Erythroblast (primary cell): ENCODE data around the gene APP.

Experiments used
- DNase-seq, 2 experiments: peaks; one replicate each; lab custom pipeline; 2025; lab: John Stamatoyannopoulos, UW
- GATA1 ChIP-seq: IDR thresholded peaks from 2 replicates; pipeline ENCODE4 v1.6.1; 2011; ENCODE audit warnings: low read depth, mild to moderate bottlenecking, control low read depth, low read length, moderate library complexity
- POLR2A ChIP-seq: IDR thresholded peaks from 2 replicates; pipeline ENCODE4 v1.6.1; 2011; ENCODE audit warnings: mild to moderate bottlenecking, low read length

Gene APP

GRCh38 chr21:25960402-25960801 lies 210.2 kb downstream of the APP start:
- DNase-seq: no peak
- TF ChIP-seq POLR2A (no peak), GATA1 (no peak)

DNA sequence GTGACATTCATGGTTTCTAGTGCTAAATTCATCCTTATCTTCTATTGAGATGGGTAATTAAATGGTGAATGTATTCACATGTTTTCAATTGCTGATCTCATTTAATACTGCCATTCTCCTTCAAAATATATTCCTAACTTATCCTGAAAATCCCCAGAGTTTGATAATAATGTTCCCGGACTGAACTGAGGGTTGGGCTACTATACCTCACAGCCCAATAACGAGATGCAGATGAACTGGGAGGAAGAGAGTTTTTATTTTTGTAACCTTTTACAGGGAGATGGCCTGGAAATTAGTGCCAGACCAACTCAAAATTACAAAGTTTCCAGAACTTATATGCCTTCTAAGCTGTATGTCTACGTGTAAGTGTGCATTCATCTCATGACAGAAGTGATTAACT lies 210.8 kb downstream of the APP start:
- no peak for DNase-seq
- no peak for TF ChIP-seq POLR2A
- no peak for TF ChIP-seq GATA1

DNA sequence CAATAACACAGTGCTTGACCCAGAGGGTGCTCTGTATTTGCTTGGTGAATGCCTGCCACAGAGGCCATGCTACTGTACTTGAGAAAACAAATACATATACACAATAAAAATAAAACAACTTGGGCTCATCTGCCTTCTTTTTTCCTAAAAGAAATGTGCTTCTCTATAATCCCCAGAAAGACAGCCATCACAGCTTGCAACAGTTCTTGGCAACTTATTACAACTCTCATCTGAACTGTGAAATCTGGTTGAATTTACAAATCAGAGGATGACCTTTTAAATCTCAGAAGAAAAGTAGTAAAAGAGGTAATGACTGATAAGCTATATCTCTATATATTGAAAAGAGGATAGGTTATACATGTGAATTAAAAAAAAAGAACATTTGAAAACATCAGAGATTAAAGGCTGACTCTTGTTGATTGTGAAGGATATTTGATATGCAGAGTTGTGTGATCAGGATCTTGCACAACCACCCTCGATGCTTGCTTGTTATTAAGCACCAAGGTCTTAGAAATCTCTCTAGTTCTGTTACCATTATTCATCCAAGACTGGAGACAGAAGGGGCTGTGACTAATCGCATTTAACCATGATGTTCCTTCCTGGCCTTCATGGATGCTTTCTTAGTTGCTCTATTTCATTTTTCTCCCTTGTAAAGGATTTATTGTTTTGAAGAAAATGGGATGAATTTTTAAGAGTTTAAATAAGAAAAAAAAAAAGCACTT lies 213.4 kb downstream of the APP start:
- TF ChIP-seq POLR2A: no peak
- no peak for TF ChIP-seq GATA1
- no peak for DNase-seq

DNA sequence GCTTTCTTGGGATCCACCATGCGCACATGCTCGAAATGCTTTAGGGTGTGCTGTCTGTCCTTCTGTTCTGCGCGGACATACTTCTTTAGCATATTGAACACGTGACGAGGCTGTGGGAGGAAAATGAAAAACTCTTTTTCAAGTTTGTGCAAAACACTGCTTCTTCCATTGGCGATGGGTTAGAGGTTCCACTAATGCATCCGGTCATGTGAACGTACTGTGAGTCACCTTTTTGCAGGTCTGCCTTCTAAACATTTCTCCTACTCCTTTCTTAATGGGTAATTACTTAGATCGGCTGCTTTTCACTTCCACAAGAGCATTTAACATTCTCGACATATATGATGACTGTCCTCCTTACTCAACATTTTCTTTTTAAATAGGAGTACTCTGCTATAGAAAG lies 214.9 kb downstream of the APP start:
- no peak for DNase-seq
- TF ChIP-seq GATA1 (no peak), POLR2A (no peak)

- TF ChIP-seq POLR2A (no peak), GATA1 (no peak)
- no peak for DNase-seq
Measured at GRCh38 chr21:25953659-25954058, 216.9 kb downstream of the APP start.

- TF ChIP-seq GATA1 (no peak), POLR2A (no peak)
- DNase-seq: no peak
Measured at GRCh38 chr21:25953196-25953595, 217.4 kb downstream of the APP start.

- TF ChIP-seq GATA1 (no peak), POLR2A (no peak)
- no peak for DNase-seq
Measured at GRCh38 chr21:25952306-25952705, 218.3 kb downstream of the APP start.

DNA sequence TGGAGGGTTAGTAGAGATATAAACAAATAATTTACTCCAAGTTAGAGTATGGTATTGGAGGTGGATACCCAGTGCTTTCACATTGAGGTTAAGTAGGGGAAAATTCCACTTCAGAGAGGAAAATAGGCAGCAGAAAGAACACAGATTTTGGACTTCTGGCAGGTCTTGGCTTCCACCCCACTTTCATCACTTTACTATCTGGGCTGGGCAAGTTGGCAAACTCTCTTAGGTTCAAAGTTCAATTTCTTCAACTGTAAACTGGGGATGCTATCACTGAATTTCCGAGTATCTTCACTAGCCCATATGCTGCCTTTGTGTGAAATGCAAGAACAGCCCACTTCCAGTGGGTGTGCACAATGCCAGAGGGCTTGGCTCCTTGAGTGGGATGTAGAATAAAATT lies 220.9 kb downstream of the APP start:
- no peak for DNase-seq
- TF ChIP-seq POLR2A (no peak), GATA1 (no peak)

DNA sequence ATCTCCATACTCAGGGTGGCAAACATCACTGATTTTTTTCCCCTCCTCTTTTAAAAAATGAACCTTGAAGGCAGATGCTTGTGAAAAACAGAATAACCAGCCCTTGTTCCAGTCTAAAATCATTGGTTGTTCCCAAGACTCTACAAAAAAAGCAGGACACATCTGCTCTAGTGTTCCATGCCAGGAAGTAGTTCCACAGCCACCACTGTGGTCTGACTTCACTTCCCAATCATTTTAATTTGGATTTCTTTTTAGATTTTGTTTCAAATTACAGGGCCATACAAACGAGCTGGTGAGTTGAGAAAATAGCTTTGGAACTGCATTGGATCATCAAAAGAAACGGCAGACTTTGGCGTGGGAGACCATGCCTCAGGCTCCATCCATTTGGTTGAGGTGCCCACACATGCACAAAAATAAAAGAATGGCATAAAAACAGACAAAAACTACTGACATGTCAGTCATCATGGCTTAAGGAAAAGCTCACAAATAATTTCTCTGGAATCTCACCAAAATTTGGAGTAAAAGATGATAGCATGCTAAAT lies 225.8 kb downstream of the APP start:
- TF ChIP-seq POLR2A (no peak), GATA1 (no peak)
- DNase-seq: no peak

DNA sequence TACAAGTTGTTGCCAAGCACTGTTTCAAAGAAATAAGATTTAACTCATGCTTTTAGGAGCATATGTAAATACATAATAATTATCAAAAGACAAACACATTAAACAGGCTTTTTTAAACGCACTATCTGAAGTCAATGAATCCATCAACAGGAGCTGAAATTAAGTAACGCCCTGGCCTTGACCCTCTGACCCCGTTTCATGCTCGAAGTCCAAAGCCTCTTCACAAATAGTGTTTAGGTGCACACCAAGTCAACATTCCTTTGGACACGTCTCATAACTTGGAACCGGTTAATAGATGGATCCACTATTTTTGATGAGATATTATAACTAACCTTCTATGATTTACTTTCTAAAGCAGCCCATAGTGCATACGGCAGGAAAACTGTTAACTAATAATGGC lies 226.5 kb downstream of the APP start:
- no peak for TF ChIP-seq POLR2A
- TF ChIP-seq GATA1: no peak
- DNase-seq: no peak

DNA sequence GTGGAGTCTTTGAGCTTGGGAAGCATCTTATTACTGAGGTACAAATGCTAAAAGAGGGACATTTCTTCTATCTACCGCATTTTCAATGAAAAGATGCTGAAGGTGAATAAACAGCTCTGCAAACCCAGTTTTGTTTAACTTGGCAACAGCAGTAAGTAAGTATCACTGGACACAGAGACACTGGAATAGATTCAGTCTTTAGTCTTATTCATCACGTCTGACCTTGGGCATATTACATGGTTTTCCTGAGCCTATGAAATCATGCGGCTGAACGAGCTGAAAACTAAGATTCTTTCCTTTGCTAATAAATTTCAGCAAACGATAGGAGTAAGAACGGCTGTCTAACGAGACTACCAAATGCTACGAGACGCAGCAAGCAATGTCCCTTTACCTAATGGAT lies 228.4 kb downstream of the APP start:
- no peak for DNase-seq
- TF ChIP-seq POLR2A (no peak), GATA1 (no peak)

- DNase-seq: no peak
- TF ChIP-seq GATA1 (no peak), POLR2A (no peak)
Measured at GRCh38 chr21:25939396-25939761, 231.2 kb downstream of the APP start.

- TF ChIP-seq POLR2A (no peak), GATA1 (no peak)
- no peak for DNase-seq
Measured at GRCh38 chr21:25938658-25939395, 231.7 kb downstream of the APP start.

DNA sequence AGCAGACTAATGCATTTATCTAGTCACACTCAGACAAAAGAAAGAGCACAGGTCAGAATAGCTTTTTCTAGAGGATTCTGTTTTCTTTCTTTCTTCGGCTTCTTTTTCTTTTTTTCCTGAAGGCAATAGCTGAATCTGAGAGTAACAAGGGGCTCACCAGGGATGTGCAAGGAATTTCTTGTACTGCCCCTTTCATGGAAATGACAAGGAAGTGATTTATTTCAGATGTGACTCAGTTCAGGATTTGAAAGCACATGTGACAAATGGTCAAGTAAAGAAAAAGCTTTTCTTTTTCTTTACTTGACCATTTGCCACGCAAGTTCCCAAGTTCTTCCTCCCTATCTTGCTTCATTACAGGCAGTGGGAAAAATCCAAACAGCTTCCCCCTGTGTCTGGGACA lies 233.8 kb downstream of the APP start:
- DNase-seq: no peak
- TF ChIP-seq POLR2A (no peak), GATA1 (no peak)

GRCh38 chr21:25934771-25935224 lies 235.8 kb downstream of the APP start:
- no peak for DNase-seq
- no peak for TF ChIP-seq POLR2A
- no peak for TF ChIP-seq GATA1
